ENCODE measurements around the gene BICRA. TPM values are rescaled to one million over a fixed set of nuclear protein-coding genes. Genes with fewer than 3 reads are reported as not detected.
A peak's percentile ranks its signal among the peaks of the same experiment; 100 is the strongest.

The BICRA gene
- total RNA-seq, 1 experiment from 2014 or later, result 29.3 TPM

- no peak overlapping the region for H2BK120ac ChIP-seq (ENCODE audit: low read depth, low read length, poor library complexity, severe bottlenecking)
- H3K79me2 ChIP-seq (ENCODE audit: insufficient read depth, low read length), result peaks cover 19% of the 10 kb centered on the region; the same call in 1 of the 2 replicates
- peaks cover 4% of the 10 kb centered on the region; the same call in 1 of the 2 replicates for H3K4me1 ChIP-seq (ENCODE audit: insufficient read depth, low read length)
- peak overlapping the region; percentile 91 for H3K9ac ChIP-seq (ENCODE audit: extremely low read depth, insufficient read length, low read length)
- peak overlapping the region; percentile 76; the same call in 1 of the 2 replicates for H3K14ac ChIP-seq (ENCODE audit: insufficient read depth, low read length)
- peaks cover 9% of the 10 kb centered on the region for H3K23me2 ChIP-seq (ENCODE audit: insufficient read length, low read depth, low read length, poor library complexity, severe bottlenecking)
- no peak for TF ChIP-seq CTCF (conservative IDR thresholded peaks at IDR 0.05)
- H4K8ac ChIP-seq (replicated peaks; ENCODE audit: insufficient read length, low read depth, low read length), result no peak overlapping the region
- no peak for DNase-seq
- no peak overlapping the region for H3K23ac ChIP-seq (ENCODE audit: insufficient read length, low read depth, low read length)
- H3K4me2 ChIP-seq (ENCODE audit: insufficient read depth, insufficient read length, low read length), result peak overlapping the region; percentile 94
- no peak overlapping the region for H3K18ac ChIP-seq (ENCODE audit: insufficient read length, low read depth, low read length)
- H3K4ac ChIP-seq (ENCODE audit: low read depth, low read length), result no peak overlapping the region
- no peak overlapping the region; the same call in 1 of the 2 replicates for H2BK15ac ChIP-seq (ENCODE audit: low read depth, low read length)
- no peak overlapping the region for H2AFZ ChIP-seq (ENCODE audit: low read length)
- Mint-ChIP-seq H3K9me3 (no peaks in the 10 kb centered on the region), H3K36me3 (ENCODE audit: insufficient read depth in 1 of 3, low read depth in 3 of 3) (peaks cover 0 to 14% (median 5%) of the 10 kb centered on the region in 3 experiments; a peak in 6 of 7 replicates), H3K27ac (peak overlapping the region; percentile 43 to 91 (median 76); a peak in 5 of 7 replicates), H3K4me3 (peak overlapping the region; percentile 82 to 88), H3K27me3 (ENCODE audit: low read depth) (no peaks in the 10 kb centered on the region; the same call in 1 of the 2 replicates), H3K4me1 (peaks cover 17 to 21% of the 10 kb centered on the region in 2 experiments)
- WGBS (ENCODE audit: extremely low coverage, insufficient read length, low lambda C conversion rate), result no CpG with 5 or more reads among the region's 21 CpGs
- no peaks in the 10 kb centered on the region for H3K9me3 ChIP-seq (ENCODE audit: control insufficient read depth, low read depth, low read length)
- no peak overlapping the region for H3K27ac ChIP-seq (ENCODE audit: insufficient read length, low read depth, low read length)
- no peak overlapping the region for H2AK5ac ChIP-seq (ENCODE audit: insufficient read length, low read length)
- peaks cover 8% of the 10 kb centered on the region for H3K79me1 ChIP-seq (ENCODE audit: insufficient read depth, low read depth, low read length, poor library complexity, severe bottlenecking)
- no peak overlapping the region for H4K91ac ChIP-seq (ENCODE audit: insufficient read length, low read depth, low read length)
- H4K20me1 ChIP-seq (ENCODE audit: control insufficient read depth, insufficient read depth, insufficient read length), result no peaks in the 10 kb centered on the region
- no peak overlapping the region for H3T11ph ChIP-seq (ENCODE audit: low read length)
- H2BK5ac ChIP-seq (ENCODE audit: insufficient read length, low read length), result no peak overlapping the region
- H4K5ac ChIP-seq (ENCODE audit: insufficient read length, low read depth, low read length), result no peak overlapping the region
- H3K56ac ChIP-seq (ENCODE audit: insufficient read length, low read depth, low read length), result no peak overlapping the region
- no peak overlapping the region for H2BK12ac ChIP-seq (ENCODE audit: insufficient read length, low read depth, low read length)
- H2BK20ac ChIP-seq (ENCODE audit: low read depth, low read length, poor library complexity, severe bottlenecking), result no peak overlapping the region
- no peaks in the 10 kb centered on the region for H3K27me3 ChIP-seq (ENCODE audit: insufficient read depth, low read length)
Measured at GRCh38 chr19:47607564-47608073, 1.3 kb upstream of the BICRA start.

All from H9 (cell line).